PC-9 (cell line): Measurements from ENCODE around the gene GLB1L2.

Experiments
- EZH2 ChIP-seq: fragments of 200-600 bp; sonication (generic); IDR thresholded peaks from 2 replicates; pipeline ENCODE4 v1.8.0; 2017; ENCODE audit warnings: antibody characterized with exemption, low read depth
- TF ChIP-seq, protein P1 (sequence below): fragments of 200-600 bp; sonication (generic); conservative IDR thresholded peaks from 2 replicates; pipeline ENCODE4 v1.6.1; 2017; ENCODE audit warnings: mixed run types, antibody characterized with exemption, mild to moderate bottlenecking, moderate library complexity

- TF ChIP-seq, protein P1, sequence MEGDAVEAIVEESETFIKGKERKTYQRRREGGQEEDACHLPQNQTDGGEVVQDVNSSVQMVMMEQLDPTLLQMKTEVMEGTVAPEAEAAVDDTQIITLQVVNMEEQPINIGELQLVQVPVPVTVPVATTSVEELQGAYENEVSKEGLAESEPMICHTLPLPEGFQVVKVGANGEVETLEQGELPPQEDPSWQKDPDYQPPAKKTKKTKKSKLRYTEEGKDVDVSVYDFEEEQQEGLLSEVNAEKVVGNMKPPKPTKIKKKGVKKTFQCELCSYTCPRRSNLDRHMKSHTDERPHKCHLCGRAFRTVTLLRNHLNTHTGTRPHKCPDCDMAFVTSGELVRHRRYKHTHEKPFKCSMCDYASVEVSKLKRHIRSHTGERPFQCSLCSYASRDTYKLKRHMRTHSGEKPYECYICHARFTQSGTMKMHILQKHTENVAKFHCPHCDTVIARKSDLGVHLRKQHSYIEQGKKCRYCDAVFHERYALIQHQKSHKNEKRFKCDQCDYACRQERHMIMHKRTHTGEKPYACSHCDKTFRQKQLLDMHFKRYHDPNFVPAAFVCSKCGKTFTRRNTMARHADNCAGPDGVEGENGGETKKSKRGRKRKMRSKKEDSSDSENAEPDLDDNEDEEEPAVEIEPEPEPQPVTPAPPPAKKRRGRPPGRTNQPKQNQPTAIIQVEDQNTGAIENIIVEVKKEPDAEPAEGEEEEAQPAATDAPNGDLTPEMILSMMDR: no peak
- TF ChIP-seq EZH2: no peak
Measured at GRCh38 chr11:134349109-134349801, 17.5 kb downstream of the GLB1L2 start.
